CD4-positive, alpha-beta T cell treated with Interleukin-12 subunit alpha and Interleukin-12 subunit beta, for 1 hour (primary cell): ENCODE measurements around the gene MSANTD1.
A peak's percentile ranks its signal among the peaks of the same experiment; 100 is the strongest.

Experiments
- DNase-seq: peaks from one replicate; pipeline ENCODE4 v3.0.0-alpha.2; 2020

The MSANTD1 gene

GRCh38 chr4:3248811-3249661, at the start of gene MSANTD1:
Gene MSANTD1 (plus strand): TSS chr4:3249159. CDS start chr4:3249223, 64 bp downstream.
- DNase-seq = no peak

GRCh38 chr4:3199653-3200422, 49.1 kb upstream of the MSANTD1 start:
- DNase-seq = no peak

- no peak for DNase-seq
Measured at GRCh38 chr4:3200423-3201090, 48.4 kb upstream of the MSANTD1 start.

- DNase-seq = peak; percentile 82
Measured at GRCh38 chr4:3201718-3202702, 46.9 kb upstream of the MSANTD1 start.

- DNase-seq = peak; percentile 31
Measured at GRCh38 chr4:3202836-3203820, 45.8 kb upstream of the MSANTD1 start.

GRCh38 chr4:3203971-3204431, 45.0 kb upstream of the MSANTD1 start:
- DNase-seq = no peak

- DNase-seq = no peak
Measured at GRCh38 chr4:3205995-3206394, 43.0 kb upstream of the MSANTD1 start.

GRCh38 chr4:3206439-3207100, 42.4 kb upstream of the MSANTD1 start:
- no peak for DNase-seq

GRCh38 chr4:3207531-3208037, 41.4 kb upstream of the MSANTD1 start:
- DNase-seq = no peak

- no peak for DNase-seq
Measured at GRCh38 chr4:3208826-3209225, 40.1 kb upstream of the MSANTD1 start.

GRCh38 chr4:3209551-3210325, 39.2 kb upstream of the MSANTD1 start:
- no peak for DNase-seq

GRCh38 chr4:3210467-3210866, 38.5 kb upstream of the MSANTD1 start:
- no peak for DNase-seq

GRCh38 chr4:3211866-3212265, 37.1 kb upstream of the MSANTD1 start:
- no peak for DNase-seq

- DNase-seq = no peak
Measured at GRCh38 chr4:3212391-3213105, 36.4 kb upstream of the MSANTD1 start.

- DNase-seq = no peak
Measured at GRCh38 chr4:3213106-3213425, 35.9 kb upstream of the MSANTD1 start.

- no peak for DNase-seq
Measured at GRCh38 chr4:3213661-3214250, 35.2 kb upstream of the MSANTD1 start.

- no peak for DNase-seq
Measured at GRCh38 chr4:3215256-3215655, 33.7 kb upstream of the MSANTD1 start.

- DNase-seq = no peak
Measured at GRCh38 chr4:3215733-3216132, 33.2 kb upstream of the MSANTD1 start.
